HepG2 (cell line): ENCODE data around the gene KANK4. TPM values are rescaled to one million over a fixed set of nuclear protein-coding genes. Genes with fewer than 3 reads are reported as not detected.

Source experiments
- AKAP8 ChIP-seq: sonication (generic); formaldehyde crosslinking; IDR thresholded peaks from 2 replicates; pipeline ENCODE4 v1.5.1; 2020; ENCODE audit warnings: mild to moderate bottlenecking, missing genetic modification reagents
- BCL6 ChIP-seq: IDR thresholded peaks from 2 replicates; pipeline ENCODE4 v1.6.1; 2016; ENCODE audit warnings: missing genetic modification reagents, missing compliant biosample characterization
- FOXA1 ChIP-seq, 2 experiments: fragments of 450-650 bp in 1 of 2; sonication (generic) in 1 of 2; formaldehyde crosslinking in 1 of 2; IDR thresholded peaks; 2 replicates each; pipeline versions ENCODE4 v1.4.0 to v1.6.1; 2016 to 2020; ENCODE audit warnings: missing genetic modification reagents in 1 of 2
- FOXK1 ChIP-seq: sonication (generic); formaldehyde crosslinking; IDR thresholded peaks from 2 replicates; pipeline ENCODE4 v1.4.0; 2020; ENCODE audit warnings: low read depth, missing genetic modification reagents, borderline replicate concordance
- HMG20A ChIP-seq: IDR thresholded peaks from 2 replicates; pipeline ENCODE4 v1.6.1; 2016; ENCODE audit warnings: borderline replicate concordance
- POLR2G ChIP-seq: fragments of 200-400 bp; formaldehyde crosslinking; IDR thresholded peaks from 2 replicates; pipeline ENCODE4 v1.6.1; 2018; ENCODE audit warnings: mild to moderate bottlenecking, low read depth, low read length, moderate library complexity
- RAD21 ChIP-seq: fragments of 450-650 bp; formaldehyde crosslinking; IDR thresholded peaks from 2 replicates; pipeline ENCODE4 v1.5.0; 2020; ENCODE audit warnings: mild to moderate bottlenecking
- TOPORS ChIP-seq: sonication (generic); formaldehyde crosslinking; IDR thresholded peaks from 2 replicates; pipeline ENCODE4 v1.8.0; 2023; ENCODE audit warnings: mild to moderate bottlenecking, missing genetic modification reagents
- TP53 ChIP-seq: sonication (generic); formaldehyde crosslinking; conservative IDR thresholded peaks from 2 replicates; pipeline ENCODE4 v1.4.0; 2020; ENCODE audit warnings: missing genetic modification reagents
- TSC22D2 ChIP-seq: sonication (generic); formaldehyde crosslinking; IDR thresholded peaks from 2 replicates; pipeline ENCODE4 v1.5.1; 2020; ENCODE audit warnings: missing genetic modification reagents, mild to moderate bottlenecking, borderline replicate concordance
- ZBTB42 ChIP-seq: sonication (generic); formaldehyde crosslinking; IDR thresholded peaks from 2 replicates; pipeline ENCODE4 v1.5.0; 2020; ENCODE audit warnings: mild to moderate bottlenecking, missing genetic modification reagents
- ZMYM4 ChIP-seq: sonication (generic); formaldehyde crosslinking; IDR thresholded peaks from 2 replicates; pipeline ENCODE4 v1.8.1; 2023; ENCODE audit warnings: mild to moderate bottlenecking, missing genetic modification reagents
- ZNF143 ChIP-seq: sonication (generic); formaldehyde crosslinking; IDR thresholded peaks from 2 replicates; pipeline ENCODE4 v1.4.0; 2020; ENCODE audit warnings: missing genetic modification reagents
- ZNF263 ChIP-seq: sonication (generic); formaldehyde crosslinking; IDR thresholded peaks from 2 replicates; pipeline ENCODE4 v1.4.0; 2020; ENCODE audit warnings: missing genetic modification reagents
- ZNF276 ChIP-seq: sonication (generic); formaldehyde crosslinking; IDR thresholded peaks from 2 replicates; pipeline ENCODE4 v1.4.0; 2020; ENCODE audit warnings: mild to moderate bottlenecking, low read depth, missing genetic modification reagents
- ZNF329 ChIP-seq: sonication (generic); formaldehyde crosslinking; IDR thresholded peaks from 2 replicates; pipeline ENCODE4 v1.9.0; 2021; ENCODE audit warnings: low read depth, mild to moderate bottlenecking, missing genetic modification reagents
- ZNF558 ChIP-seq: sonication (generic); formaldehyde crosslinking; IDR thresholded peaks from 2 replicates; pipeline ENCODE4 v1.9.0; 2022; ENCODE audit warnings: mild to moderate bottlenecking, missing genetic modification reagents, borderline replicate concordance
- ZNF572 ChIP-seq: sonication (generic); formaldehyde crosslinking; IDR thresholded peaks from 2 replicates; pipeline ENCODE4 v1.5.1; 2020; ENCODE audit warnings: mild to moderate bottlenecking, missing genetic modification reagents
- ZNF605 ChIP-seq: sonication (generic); formaldehyde crosslinking; IDR thresholded peaks from 2 replicates; pipeline ENCODE4 v1.8.0; 2022; ENCODE audit warnings: mild to moderate bottlenecking, missing genetic modification reagents
- ZNF614 ChIP-seq: IDR thresholded peaks from 2 replicates; pipeline ENCODE4 v1.6.1; 2018; ENCODE audit warnings: missing biosample characterization, missing genetic modification reagents, inconsistent platforms, borderline replicate concordance
- ZNF710 ChIP-seq: sonication (generic); formaldehyde crosslinking; IDR thresholded peaks from 2 replicates; pipeline ENCODE4 v1.5.0; 2020; ENCODE audit warnings: mild to moderate bottlenecking, missing genetic modification reagents, borderline replicate concordance
- polyA plus RNA-seq, 8 experiments: library from polyadenylated mRNA; depleted of rRNA in 3 of 8; stranded (reverse) in 7 of 8; unstranded in 1 of 8; fragments of >200 nt; fragmentation: Illumina TruSeq in 4 of 8; extraction: Trizol in 4 of 8; gene quantifications; 2 replicates each; pipeline versions ENCODE4 v1.2.1 to v1.2.3, GENCODE V29; 2011 to 2016; ENCODE audit warnings: low read depth in 4 of 8, missing spikeins in 1 of 8, mixed read lengths in 1 of 8; ENCODE audit not compliant: insufficient read depth in 1 of 8
- total RNA-seq, 5 experiments: library from RNA; depleted of rRNA; stranded (reverse); fragments of >200 nt; fragmentation: Illumina TruSeq; extraction: Trizol; gene quantifications; 2 replicates each; pipeline ENCODE4 v1.2.3, GENCODE V29; 2016; ENCODE audit warnings: low read depth in 1 of 5
- TF ChIP-seq, protein P1 (sequence below): sonication (generic); formaldehyde crosslinking; IDR thresholded peaks from 2 replicates; pipeline ENCODE4 v1.4.0; 2020; ENCODE audit warnings: missing genetic modification reagents, mild to moderate bottlenecking, borderline replicate concordance
- TF ChIP-seq, protein P2 (sequence below): sonication (generic); formaldehyde crosslinking; IDR thresholded peaks from 2 replicates; pipeline ENCODE4 v1.8.0; 2022; ENCODE audit warnings: missing genetic modification reagents, low read depth, mild to moderate bottlenecking, borderline replicate concordance

The KANK4 gene
- total and polyA plus RNA-seq, 2 of the 13 experiments (the other 11 are each of a cell fraction or from before 2014, with no cell fraction given) = 16.1 to 25.7 TPM

DNA sequence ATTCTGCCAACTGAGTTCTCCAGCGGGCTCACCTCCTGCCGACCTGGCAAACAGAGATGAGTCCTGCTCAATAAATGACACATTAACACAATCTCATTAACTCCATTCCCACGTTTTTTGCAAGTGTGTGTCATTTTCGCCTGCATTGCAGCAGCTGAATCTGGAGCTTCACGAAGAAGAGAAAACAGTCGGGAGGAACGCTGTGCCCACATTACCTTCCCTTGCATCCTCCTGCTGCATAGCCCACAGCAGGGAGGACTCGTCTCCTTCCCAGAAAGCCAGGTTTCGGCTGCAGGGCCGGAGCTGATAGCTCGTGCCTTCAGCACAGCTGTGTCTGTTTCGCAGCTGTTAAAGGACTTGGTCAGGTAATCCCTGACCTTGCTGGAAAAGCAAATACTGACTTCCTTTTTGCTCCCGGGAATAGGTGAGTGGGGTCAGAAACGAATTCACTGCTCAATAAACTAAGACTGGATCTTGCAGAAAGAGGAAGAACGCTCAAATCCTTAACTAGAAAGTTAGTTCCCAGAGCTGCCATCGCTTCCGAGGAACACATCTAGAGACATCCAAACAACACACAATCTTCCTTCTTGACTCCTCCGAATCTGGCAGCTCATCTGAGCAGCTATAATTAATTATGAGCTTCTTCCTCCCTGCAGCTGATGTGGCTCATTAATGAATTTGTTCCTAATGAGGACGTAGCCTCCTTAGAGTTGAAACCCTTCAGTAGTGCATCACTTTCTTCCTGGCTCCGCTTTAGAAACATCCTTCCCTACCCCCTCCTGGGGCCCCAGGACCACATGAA is 33.0 kb downstream of the KANK4 start (continued):
- TF ChIP-seq ZNF710 (CRISPR knock-in tag) (0 out of 2 replicates have a peak, but pooled peaks have one; percentile 67), RAD21 (CRISPR knock-in tag) (0 out of 2 replicates have a peak, but pooled peaks have one; percentile 11), ZNF558 (CRISPR knock-in tag) (no peak; the same call in 1 of the 2 replicates), BCL6 (CRISPR knock-in tag) (peak; percentile 81), ZMYM4 (CRISPR knock-in tag) (peak; percentile 39; the same call in 1 of the 2 replicates), TP53 (no peak), ZNF263 (CRISPR knock-in tag) (peak; percentile 54; the same call in 1 of the 2 replicates), ZNF614 (CRISPR knock-in tag) (0 out of 2 replicates have a peak, but pooled peaks have one; percentile 46), TSC22D2 (no peak), ZBTB42 (CRISPR knock-in tag) (no peak), ZNF143 (CRISPR knock-in tag) (no peak), AKAP8 (no peak), FOXA1 (IDR thresholded peaks at IDR 0.05) (no peak), FOXA1 (CRISPR knock-in tag; IDR thresholded peaks at IDR 0.05) (peak; percentile 70), TOPORS (CRISPR knock-in tag) (no peak), ZNF572 (CRISPR knock-in tag) (no peak), ZNF329 (CRISPR knock-in tag) (no peak), POLR2G (no peak), ZNF276 (CRISPR knock-in tag) (peak; percentile 63; the same call in 1 of the 2 replicates), ZNF605 (CRISPR knock-in tag) (peak; percentile 81), FOXK1 (no peak), HMG20A (CRISPR knock-in tag) (no peak)
- TF ChIP-seq, protein P1, sequence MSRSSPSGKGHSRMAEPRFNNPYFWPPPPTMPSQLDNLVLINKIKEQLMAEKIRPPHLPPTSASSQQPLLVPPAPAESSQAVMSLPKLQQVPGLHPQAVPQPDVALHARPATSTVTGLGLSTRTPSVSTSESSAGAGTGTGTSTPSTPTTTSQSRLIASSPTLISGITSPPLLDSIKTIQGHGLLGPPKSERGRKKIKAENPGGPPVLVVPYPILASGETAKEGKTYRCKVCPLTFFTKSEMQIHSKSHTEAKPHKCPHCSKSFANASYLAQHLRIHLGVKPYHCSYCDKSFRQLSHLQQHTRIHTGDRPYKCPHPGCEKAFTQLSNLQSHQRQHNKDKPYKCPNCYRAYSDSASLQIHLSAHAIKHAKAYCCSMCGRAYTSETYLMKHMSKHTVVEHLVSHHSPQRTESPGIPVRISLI = no peak; the same call in 1 of the 2 replicates
- TF ChIP-seq, protein P2, sequence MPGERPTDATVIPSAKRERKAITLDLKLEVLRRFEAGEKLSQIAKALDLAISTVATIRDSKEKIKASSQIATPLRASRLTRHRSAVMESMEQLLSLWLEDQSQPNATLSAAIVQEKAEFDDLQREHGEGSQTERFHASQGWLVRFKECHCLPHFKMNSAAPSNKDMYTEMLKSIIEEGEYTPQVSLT (CRISPR knock-in tag) = no peak
